Mucosa of stomach (tissue), 1 donor: Measurements from ENCODE around the gene TCEA3.
A peak's percentile ranks its signal among the peaks of the same experiment; 100 is the strongest.

Source experiments
- H3K27me3 ChIP-seq: one replicate; pipeline ENCODE4 v1.7.0; 2013; ENCODE audit warnings: mild to moderate bottlenecking, low read length; ENCODE audit not compliant: control insufficient read depth, insufficient read depth
- H3K36me3 ChIP-seq: one replicate; pipeline ENCODE4 v1.7.0; 2013; ENCODE audit warnings: low read length; ENCODE audit not compliant: control insufficient read depth, insufficient read depth
- H3K4me1 ChIP-seq: one replicate; pipeline ENCODE4 v1.7.0; 2013; ENCODE audit warnings: mild to moderate bottlenecking, low read length; ENCODE audit not compliant: control insufficient read depth, insufficient read depth
- H3K4me3 ChIP-seq: one replicate; pipeline ENCODE4 v1.7.0; 2013; ENCODE audit warnings: low read length
- H3K9ac ChIP-seq: one replicate; pipeline ENCODE4 v1.7.0; 2013; ENCODE audit warnings: mild to moderate bottlenecking, low read length, moderate library complexity
- H3K9me3 ChIP-seq: one replicate; pipeline ENCODE4 v1.7.0; 2013; ENCODE audit warnings: mild to moderate bottlenecking, low read length, moderate library complexity; ENCODE audit not compliant: control insufficient read depth
- donor health status: Pancreatic carcinoma.

Gene TCEA3

DNA sequence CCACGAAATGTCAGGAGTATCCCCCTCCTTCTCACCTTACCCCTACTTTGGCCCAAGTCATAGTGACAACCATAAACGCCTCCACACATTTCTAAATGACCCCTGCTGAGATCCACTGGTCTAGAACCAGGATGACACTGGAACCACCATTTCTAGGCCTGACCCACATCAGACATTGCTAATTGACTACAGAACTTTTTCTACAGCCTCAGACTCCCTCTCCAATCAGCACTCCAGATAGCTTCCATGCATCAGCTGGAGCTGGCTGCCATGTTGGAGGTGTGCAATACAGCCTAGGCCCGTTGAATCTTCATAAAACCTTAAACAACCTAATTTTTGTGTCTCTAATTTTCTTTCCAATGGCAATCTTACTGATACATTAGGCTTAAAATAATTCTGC, 18.6 kb downstream of the TCEA3 start:
- Histone ChIP-seq H3K36me3 (peaks cover 21% of the 10 kb centered on the region), H3K9ac (no peak overlapping the region), H3K4me1 (peaks cover 25% of the 10 kb centered on the region), H3K9me3 (no peaks in the 10 kb centered on the region), H3K4me3 (no peak overlapping the region), H3K27me3 (no peaks in the 10 kb centered on the region)

DNA sequence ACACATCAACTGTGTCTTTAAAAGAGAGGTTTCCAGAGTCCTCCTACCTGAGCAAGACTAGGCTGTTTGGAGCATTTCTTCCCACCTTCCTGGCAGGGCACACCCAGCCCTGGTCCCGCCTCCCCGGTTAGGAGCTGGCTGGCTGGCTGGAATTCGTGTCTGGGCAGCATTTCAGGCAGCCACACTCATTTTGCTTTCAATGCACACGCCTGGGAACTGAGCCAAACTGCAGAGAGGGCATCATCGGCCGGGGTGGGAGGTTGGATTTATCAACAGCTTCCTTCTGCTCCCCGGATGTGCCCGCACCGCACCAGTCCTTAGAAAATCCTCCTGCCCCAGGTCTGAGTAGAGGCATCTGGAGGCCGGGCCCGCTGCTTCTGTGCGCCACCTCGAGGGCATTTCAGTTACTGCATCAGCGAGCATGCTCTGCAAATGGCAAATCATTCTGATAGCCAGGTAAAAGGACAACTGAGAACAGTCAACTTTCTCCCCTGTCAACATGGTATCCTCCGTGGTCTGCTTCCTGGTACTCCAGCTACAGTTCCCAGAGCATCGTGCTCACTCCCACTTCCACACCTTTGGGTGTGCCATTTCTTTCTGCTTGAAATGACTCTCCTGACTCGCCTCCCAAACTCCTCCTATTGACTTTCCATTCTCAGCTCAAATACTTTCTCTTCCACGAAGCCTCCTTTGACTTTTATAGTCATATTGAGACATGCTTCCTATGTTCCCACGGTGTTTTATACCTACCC, 20.6 kb downstream of the TCEA3 start:
- Histone ChIP-seq H3K9me3 (no peaks in the 10 kb centered on the region), H3K27me3 (no peaks in the 10 kb centered on the region), H3K4me3 (no peak overlapping the region), H3K36me3 (peaks cover 19% of the 10 kb centered on the region), H3K4me1 (peaks cover 25% of the 10 kb centered on the region), H3K9ac (peak overlapping the region; percentile 5)

DNA sequence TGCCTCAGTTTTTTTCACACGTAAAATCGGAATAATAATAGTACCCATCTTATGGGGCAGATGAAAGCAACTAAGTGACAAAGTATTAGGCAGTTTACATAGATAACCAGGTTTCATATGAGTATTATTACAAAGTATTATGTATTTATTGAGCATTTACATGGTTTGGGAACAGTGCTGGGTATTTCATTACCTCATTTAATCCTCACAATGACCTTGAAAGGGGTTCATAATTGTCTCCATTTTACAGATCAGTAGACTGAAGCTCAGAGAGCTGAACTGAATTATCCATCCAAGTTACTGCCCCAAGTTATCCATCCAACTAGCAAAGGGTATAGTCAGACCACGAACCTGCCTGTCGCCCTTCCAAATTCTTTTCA, 21.2 kb downstream of the TCEA3 start:
- no peaks in the 10 kb centered on the region for H3K9me3 ChIP-seq
- H3K9ac ChIP-seq = no peak overlapping the region
- H3K36me3 ChIP-seq = peaks cover 14% of the 10 kb centered on the region
- H3K27me3 ChIP-seq = no peaks in the 10 kb centered on the region
- no peak overlapping the region for H3K4me3 ChIP-seq
- peaks cover 25% of the 10 kb centered on the region for H3K4me1 ChIP-seq

DNA sequence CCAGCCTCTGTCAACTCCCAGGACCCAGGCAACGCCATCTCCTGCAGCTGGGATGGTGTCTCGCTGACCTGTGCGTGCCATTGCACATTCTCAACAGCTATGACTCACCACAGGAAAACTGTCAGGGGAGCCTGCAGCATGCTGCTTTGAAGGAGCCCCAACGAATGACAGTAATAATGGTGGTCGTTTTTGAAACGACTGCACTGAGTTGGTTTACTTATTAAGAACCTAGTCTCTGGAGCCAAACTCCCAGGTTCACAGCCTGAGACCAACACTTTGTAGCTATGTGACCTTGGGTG, 21.6 kb downstream of the TCEA3 start:
- no peaks in the 10 kb centered on the region for H3K9me3 ChIP-seq
- H3K27me3 ChIP-seq = no peaks in the 10 kb centered on the region
- no peak overlapping the region for H3K4me3 ChIP-seq
- H3K9ac ChIP-seq = no peak overlapping the region
- H3K4me1 ChIP-seq = peaks cover 25% of the 10 kb centered on the region
- H3K36me3 ChIP-seq = peaks cover 13% of the 10 kb centered on the region

DNA sequence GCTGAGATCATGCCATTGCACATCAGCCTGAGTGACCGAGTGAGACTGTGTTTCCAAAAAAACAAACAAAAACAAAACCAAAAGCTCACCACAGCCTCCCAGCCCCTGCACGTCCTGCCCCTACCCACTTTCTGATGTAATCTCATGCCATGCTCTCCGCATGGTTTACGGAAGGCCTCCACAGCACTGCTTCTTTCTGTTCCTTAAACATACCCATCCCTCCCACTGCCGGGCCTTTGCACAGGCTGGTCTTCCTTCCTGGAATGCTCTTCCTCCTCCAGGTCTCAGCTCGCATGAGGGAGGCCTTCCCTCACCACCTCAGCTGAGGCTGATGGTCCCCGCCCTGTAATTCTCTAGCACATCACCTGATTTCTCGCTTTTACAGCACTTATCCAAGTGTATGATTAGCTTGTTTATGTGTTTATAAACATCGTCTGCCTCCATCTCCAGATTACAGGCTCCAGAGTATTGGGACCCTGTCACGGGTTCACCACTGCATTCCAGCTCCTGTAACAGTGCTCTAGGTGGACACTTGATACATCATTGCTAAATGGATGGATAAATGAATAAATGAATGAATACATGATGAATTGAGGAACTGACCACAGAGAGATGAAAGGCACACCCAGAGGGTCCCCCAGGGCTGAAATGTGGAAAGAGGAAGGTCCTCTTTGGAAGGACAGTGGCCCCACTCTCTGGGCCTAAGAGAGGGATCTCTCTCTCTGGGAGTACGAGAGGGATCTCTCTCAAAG, 22.1 kb downstream of the TCEA3 start:
- Histone ChIP-seq H3K27me3 (no peaks in the 10 kb centered on the region), H3K4me3 (no peak overlapping the region), H3K9me3 (no peaks in the 10 kb centered on the region), H3K9ac (no peak overlapping the region), H3K4me1 (peaks cover 25% of the 10 kb centered on the region), H3K36me3 (peaks cover 11% of the 10 kb centered on the region)

DNA sequence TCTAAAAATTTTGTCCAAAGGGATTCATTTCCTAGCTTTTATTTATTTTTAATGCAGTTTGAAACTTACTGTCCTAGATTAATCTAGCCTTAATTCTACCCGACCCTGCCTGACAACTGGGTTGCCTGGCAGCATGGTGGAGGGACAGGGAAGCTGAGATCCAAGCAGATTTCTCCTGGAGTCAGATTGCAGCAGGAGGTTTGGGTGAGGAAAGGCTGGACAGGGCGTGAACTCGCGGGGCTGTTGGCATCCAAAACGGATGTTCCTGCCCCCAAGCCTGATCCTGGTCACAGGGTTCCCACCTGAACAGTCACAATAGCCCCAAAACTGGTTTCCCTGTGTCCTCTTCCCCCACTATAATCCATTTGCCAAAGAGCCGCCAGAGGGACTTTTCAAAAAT, 23.2 kb downstream of the TCEA3 start:
- Histone ChIP-seq H3K4me1 (peaks cover 25% of the 10 kb centered on the region), H3K9ac (no peak overlapping the region), H3K9me3 (no peaks in the 10 kb centered on the region), H3K4me3 (no peak overlapping the region), H3K27me3 (no peaks in the 10 kb centered on the region), H3K36me3 (peaks cover 9% of the 10 kb centered on the region)

DNA sequence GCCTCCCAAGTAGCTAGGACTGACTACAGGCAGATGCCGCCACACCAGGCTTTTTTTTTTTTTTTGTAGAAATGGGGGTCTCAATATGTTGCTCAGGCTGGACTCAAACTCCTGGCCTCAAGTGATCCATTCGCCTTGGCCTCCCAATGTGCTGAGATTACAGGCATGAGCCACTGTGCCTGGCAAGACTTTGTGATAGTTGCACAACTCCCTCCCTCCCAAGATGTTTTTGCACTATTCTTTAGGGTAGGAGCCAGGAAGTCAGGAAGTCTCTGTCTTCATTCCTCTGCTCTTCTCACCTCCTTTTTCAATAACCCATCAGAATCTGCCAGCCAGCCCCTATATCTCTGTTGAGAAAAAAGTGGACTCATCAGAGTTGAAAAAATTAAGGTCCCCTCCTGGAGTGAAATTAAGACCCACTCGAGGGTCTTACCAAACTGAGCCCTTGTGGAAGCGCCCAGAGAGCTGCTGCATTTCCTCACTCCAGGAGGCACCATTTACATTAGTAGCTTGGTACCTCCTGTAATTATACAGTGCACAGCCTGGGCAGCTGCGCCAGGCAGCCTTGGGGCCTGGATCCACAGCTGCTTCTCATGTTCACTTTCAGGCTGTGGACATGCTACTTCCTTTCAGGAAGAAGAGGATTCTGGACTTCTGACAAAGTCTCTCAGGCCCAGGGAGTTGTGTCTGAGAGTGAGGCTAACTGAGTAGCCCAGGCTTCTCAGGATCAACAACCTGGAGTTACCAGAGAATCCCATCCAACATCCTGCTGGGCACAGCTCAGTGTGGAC, 24.0 kb downstream of the TCEA3 start:
- Histone ChIP-seq H3K36me3 (peaks cover 15% of the 10 kb centered on the region), H3K4me3 (no peak overlapping the region), H3K9me3 (no peaks in the 10 kb centered on the region), H3K27me3 (no peaks in the 10 kb centered on the region), H3K4me1 (peaks cover 25% of the 10 kb centered on the region), H3K9ac (no peak overlapping the region)

DNA sequence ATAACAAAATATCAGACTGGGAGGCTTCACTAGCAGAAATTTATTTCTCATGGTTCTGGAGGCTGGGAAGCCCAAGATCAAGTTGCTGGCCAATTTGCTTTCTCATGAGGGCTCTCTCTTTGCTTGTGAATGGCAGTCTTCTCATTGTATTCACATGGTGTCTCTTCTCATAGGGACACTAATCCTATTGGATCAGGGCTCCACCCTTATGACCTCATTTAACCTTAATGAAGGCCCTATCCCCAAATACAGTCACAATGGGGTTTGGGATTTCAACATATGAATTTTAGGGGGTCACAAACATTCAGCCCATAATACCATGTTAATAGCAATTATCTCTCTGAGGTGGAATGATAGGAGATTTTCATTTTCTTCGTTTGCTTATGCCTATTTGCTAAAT, 25.3 kb downstream of the TCEA3 start:
- peaks cover 15% of the 10 kb centered on the region for H3K36me3 ChIP-seq
- no peaks in the 10 kb centered on the region for H3K27me3 ChIP-seq
- H3K4me1 ChIP-seq = peaks cover 22% of the 10 kb centered on the region
- H3K4me3 ChIP-seq = no peak overlapping the region
- no peaks in the 10 kb centered on the region for H3K9me3 ChIP-seq
- no peak overlapping the region for H3K9ac ChIP-seq

DNA sequence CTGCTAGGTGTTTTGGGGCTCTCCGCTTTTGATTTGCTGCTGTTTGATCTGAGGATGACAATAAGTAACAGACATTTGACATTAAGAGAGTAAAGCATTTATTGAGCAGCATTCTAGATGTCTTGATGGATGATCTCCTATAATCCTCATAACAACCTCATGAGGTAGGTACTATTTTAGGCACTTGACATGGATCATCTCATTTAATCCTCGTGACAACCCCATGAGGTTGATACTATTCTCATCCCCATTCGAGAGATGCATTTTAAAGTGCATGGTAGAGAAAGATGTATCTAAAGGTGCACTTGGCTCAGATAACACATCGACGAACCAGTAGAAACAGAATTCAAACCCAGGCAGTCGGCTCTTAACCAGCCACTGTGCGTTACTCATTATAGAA, 26.6 kb downstream of the TCEA3 start:
- H3K4me3 ChIP-seq = no peak overlapping the region
- peaks cover 15% of the 10 kb centered on the region for H3K36me3 ChIP-seq
- H3K9me3 ChIP-seq = no peaks in the 10 kb centered on the region
- no peak overlapping the region for H3K9ac ChIP-seq
- peaks cover 8% of the 10 kb centered on the region for H3K4me1 ChIP-seq
- H3K27me3 ChIP-seq = no peaks in the 10 kb centered on the region

DNA sequence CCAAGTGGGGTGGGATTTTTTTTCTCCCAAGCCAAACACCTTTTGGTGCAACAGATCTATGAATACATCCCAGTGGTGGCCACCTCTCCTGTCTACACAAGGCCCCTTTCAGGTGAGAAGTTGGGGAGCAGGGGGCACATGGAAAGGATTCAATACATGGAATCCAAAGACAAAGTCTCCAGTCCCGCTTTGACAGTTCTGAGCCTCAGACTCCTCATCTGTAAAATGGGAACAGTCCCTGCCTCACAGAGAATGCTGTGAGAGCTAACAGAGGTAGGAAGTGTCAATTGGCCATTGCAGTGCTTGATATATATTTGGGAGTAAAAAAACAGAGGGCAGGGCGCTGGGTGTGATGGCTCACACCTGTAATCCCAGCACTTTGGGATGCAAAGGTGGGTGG, 28.2 kb downstream of the TCEA3 start:
- Histone ChIP-seq H3K27me3 (no peaks in the 10 kb centered on the region), H3K4me3 (no peak overlapping the region), H3K9ac (no peak overlapping the region), H3K9me3 (no peaks in the 10 kb centered on the region), H3K36me3 (peaks cover 9% of the 10 kb centered on the region), H3K4me1 (no peaks in the 10 kb centered on the region)

DNA sequence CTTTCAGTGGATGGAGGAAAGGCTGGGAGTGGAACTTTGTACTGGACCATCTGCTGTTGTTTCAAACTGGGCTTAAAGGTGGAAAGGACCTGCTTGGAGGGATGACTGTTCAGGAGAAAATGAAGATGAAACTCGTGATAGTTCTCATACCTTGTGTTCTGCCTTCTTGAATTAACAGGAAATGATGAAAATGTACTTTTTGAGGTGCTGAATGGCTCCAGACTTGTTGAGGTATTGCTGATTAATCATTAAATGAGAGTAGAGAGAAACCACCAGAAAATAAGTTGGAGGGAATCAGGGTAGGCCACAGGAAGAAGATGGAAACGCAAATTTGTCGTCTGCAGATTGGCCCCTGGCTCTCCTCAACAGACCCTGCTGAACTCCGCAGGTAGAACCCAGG, 28.7 kb downstream of the TCEA3 start:
- Histone ChIP-seq H3K4me1 (no peaks in the 10 kb centered on the region), H3K4me3 (no peak overlapping the region), H3K27me3 (no peaks in the 10 kb centered on the region), H3K9me3 (no peaks in the 10 kb centered on the region), H3K36me3 (peaks cover 9% of the 10 kb centered on the region), H3K9ac (no peak overlapping the region)

DNA sequence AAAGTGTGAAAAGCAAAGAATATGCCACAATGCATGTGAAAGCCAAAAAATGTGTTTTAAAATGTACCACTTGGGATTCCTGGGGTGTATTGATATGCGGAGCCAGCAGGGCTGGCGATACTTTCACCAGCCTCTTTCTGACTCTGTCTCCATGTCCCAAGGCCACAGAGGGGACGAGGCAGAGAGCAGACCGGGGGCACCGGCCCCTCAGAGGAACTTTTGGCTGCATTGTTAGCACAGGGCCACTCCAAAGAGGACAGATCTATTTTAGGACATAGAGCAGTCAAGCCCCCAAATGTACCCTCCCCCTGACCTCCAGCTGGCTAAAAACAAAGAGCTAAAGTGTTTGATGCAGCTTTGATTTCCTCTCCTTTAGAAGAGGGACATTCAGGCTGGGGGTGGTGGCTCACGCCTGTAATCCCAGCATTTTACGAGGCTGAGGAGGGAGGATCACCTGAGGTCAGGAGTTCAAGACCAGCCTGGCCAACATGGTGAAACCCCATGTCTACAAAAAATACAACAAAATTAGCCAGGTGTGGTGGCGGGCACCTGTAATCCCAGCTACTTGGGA, 29.3 kb downstream of the TCEA3 start:
- Histone ChIP-seq H3K36me3 (peaks cover 9% of the 10 kb centered on the region), H3K27me3 (no peaks in the 10 kb centered on the region), H3K9me3 (no peaks in the 10 kb centered on the region), H3K9ac (no peak overlapping the region), H3K4me3 (no peak overlapping the region), H3K4me1 (no peaks in the 10 kb centered on the region)
